AG04450 (cell line): ENCODE results near the gene TNRC18. TPM values are rescaled to one million over a fixed set of nuclear protein-coding genes. Genes with fewer than 3 reads are reported as not detected.

Source experiments
- CTCF ChIA-PET: fragments of 300-600, 350-600 bp; formaldehyde crosslinking; extraction: SDS; loops from one replicate; lab custom pipeline; 2022; ENCODE audit warnings: antibody characterized with exemption, inconsistent platforms; lab: Charles Lee
- POLR2A ChIA-PET: fragments of 350-600 bp; formaldehyde crosslinking; extraction: SDS; loops from one replicate; lab custom pipeline; 2021; ENCODE audit warnings: antibody characterized with exemption, inconsistent platforms; lab: Yijun Ruan, JAX
- DNase-seq: peaks from one replicate; pipeline ENCODE4 v3.0.0-alpha.2; 2011; ENCODE audit warnings: low read depth, low spot score
- H3K27ac ChIP-seq: one replicate; pipeline ENCODE4 v1.5.1; 2012; ENCODE audit warnings: low read depth, low read length, control low read depth
- H3K27me3 ChIP-seq: one replicate; pipeline ENCODE4 v1.6.0; 2012; ENCODE audit warnings: low read length; ENCODE audit not compliant: control insufficient read depth, insufficient read depth
- H3K4me3 ChIP-seq: 2 replicates; pipeline ENCODE4 v1.5.1; 2011; ENCODE audit warnings: mild to moderate bottlenecking, low read depth, low read length, control low read depth
- H3K9me3 ChIP-seq: 2 replicates; pipeline ENCODE4 v1.5.1; 2012; ENCODE audit warnings: low read length; ENCODE audit not compliant: control insufficient read depth, insufficient read depth
- CTCF ChIP-seq: IDR thresholded peaks from 2 replicates; pipeline ENCODE4 v1.5.1; 2011; ENCODE audit warnings: low read depth, low read length, control low read depth, inconsistent platforms
- polyA plus RNA-seq: library from polyadenylated mRNA; depleted of rRNA; stranded (reverse); fragments of >200 nt; gene quantifications from 2 replicates; pipeline ENCODE4 v1.2.3, GENCODE V29; 2011

Gene TNRC18
- polyA plus RNA-seq, 1 experiment: 13.4 TPM

GRCh38 chr7:5442757-5443305 is 19.2 kb upstream of the TNRC18 start:
- no peak for DNase-seq
- no peak overlapping the region for H3K27ac ChIP-seq
- no peak for TF ChIP-seq CTCF
- ChIA-PET CTCF (interaction anchor here (1.3 kb wide), 1 partner anchor 202 kb away, joined by 3 read pairs; no protein-coding TSS in a partner anchor), POLR2A (interaction anchor here (0.6 kb wide), 1 partner anchor 223 kb away, joined by 3 read pairs; no protein-coding TSS in a partner anchor)
- no peak overlapping the region for H3K4me3 ChIP-seq
- H3K27me3 ChIP-seq: no peaks in the 10 kb centered on the region
- H3K9me3 ChIP-seq: peaks cover 3% of the 10 kb centered on the region

DNA sequence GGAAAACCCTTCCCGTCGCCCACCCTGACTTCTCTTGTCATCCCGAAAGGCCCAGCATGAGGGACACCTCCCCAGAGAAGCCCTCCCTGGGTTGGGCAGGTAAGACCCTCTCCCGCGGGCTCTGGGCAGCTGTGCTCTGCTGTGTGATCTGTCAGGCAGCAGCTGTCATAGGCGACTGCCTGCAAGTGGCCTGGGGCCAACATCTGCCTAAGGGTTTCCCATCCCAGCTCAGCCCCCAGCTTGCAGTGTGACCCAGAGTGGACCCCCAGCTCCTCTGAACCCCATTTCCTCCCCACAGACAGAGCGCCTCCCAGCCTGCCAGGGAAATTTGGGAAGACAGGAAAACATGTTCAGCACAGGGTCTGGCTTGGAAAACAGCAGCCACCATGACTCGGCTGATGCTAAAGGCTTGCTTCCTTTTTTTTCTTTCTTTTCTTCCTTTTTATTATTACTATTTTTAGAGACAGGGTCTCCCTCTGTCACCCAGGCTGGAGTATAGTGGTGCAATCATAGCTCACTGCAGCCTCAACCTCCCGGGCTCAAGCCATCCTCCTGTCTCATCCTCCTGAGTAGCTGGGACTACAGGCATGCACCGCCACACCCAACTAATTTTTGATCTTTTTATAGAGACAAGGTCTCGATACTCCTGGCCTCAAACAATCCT is 18.3 kb upstream of the TNRC18 start:
- Histone ChIP-seq H3K4me3 (no peak overlapping the region), H3K27ac (no peak overlapping the region), H3K27me3 (no peaks in the 10 kb centered on the region), H3K9me3 (peaks cover 11% of the 10 kb centered on the region)
- CTCF ChIA-PET: interaction anchor here (1.3 kb wide), 1 partner anchor 201 kb away, joined by 3 read pairs; no protein-coding TSS in a partner anchor
- POLR2A ChIA-PET: interaction anchor here (0.6 kb wide), 1 partner anchor 16 kb away, joined by 3 read pairs; no protein-coding TSS in a partner anchor
- no peak for TF ChIP-seq CTCF
- no peak for DNase-seq

DNA sequence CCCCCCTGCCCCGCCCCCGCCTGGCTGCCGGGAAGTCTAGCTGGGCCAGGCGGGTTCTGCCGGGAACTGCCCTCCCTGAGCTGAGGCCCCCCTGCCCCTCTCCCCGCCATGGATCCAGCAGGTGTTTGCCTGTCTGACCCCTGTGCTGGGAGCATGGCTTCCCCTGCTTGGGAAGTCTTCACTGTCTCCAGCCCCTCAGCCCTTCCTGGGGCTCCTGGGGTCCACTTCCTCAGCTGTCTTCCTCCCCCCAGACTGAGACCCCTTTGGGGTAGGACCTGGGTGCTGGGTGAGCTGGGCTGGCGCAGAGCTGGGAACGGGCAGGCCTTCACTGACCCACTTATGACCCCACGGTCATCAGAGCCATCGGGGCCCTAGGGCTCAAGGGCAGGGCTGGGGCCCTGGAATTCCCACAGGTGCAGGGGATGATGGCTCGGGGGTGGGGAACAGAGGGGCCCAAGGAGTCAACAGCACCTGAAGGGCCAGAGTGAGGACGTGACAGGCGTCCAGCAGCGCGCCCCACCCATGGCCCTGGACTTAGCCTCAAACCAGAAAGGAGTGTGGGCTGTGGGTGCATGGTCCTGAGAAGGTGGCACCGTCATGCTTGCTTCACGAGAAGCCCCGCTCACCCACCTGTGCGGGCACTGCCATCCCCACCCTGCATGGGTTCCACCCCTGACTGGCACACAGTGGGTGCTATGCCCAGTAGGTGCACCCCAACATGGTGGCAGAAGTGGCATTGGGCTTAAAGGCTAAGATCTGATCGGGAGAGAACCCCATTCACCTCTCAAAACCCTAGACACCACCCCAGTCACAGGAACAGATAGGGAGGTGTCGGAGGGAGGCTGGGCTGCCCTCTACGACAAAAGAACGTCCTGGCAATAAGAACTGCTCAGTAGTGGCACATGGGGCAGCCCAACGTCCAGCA is 16.2 kb upstream of the TNRC18 start:
- peaks cover 23% of the 10 kb centered on the region for H3K9me3 ChIP-seq
- H3K4me3 ChIP-seq: no peak overlapping the region
- H3K27ac ChIP-seq: no peak overlapping the region
- no peak for TF ChIP-seq CTCF
- ChIA-PET CTCF (no interaction called here), POLR2A (interaction anchor here (0.6 kb wide), 1 partner anchor 42 kb away, joined by 3 read pairs; no protein-coding TSS in a partner anchor)
- no peaks in the 10 kb centered on the region for H3K27me3 ChIP-seq
- DNase-seq: no peak

DNA sequence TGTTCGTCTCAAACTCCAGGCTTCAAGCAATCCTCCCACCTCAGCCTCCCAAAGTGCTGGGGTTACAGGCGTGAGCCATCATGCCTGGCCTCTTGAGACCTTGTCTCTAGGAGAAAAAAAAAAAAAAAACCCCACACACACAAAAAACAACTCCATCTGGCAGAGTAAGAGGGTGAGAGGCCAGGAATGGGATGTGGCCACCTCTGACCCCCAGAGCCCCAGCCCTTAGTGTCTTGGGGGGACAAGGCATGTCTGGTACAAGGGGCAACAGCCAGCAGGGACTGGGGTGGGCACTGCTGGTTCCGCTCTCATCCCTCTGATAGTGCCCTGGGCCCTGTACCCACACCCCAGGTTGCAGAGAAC is 15.6 kb upstream of the TNRC18 start:
- peaks cover 23% of the 10 kb centered on the region for H3K9me3 ChIP-seq
- no peak for TF ChIP-seq CTCF
- H3K27ac ChIP-seq: no peak overlapping the region
- ChIA-PET CTCF (interaction anchor here (0.6 kb wide), 1 partner anchor 55 kb away, joined by 5 read pairs; no protein-coding TSS in a partner anchor), POLR2A (interaction anchor here (0.6 kb wide), 1 partner anchor 41 kb away, joined by 3 read pairs; no protein-coding TSS in a partner anchor)
- no peak overlapping the region for H3K4me3 ChIP-seq
- DNase-seq: no peak
- no peaks in the 10 kb centered on the region for H3K27me3 ChIP-seq
